H7 (cell line): Measurements from ENCODE around the gene UCHL5. TPM values are rescaled to one million over a fixed set of nuclear protein-coding genes. Genes with fewer than 3 reads are reported as not detected.
"Not testable (repeated sequence)": the region's sequence is repeated elsewhere in the genome, so short reads cannot be mapped to it uniquely, and the experiment has no call there.

ENCODE experiments used
- DNase-seq: peaks from one replicate; pipeline ENCODE4 v3.0.0; 2012
- H3K27me3 ChIP-seq: 2 replicates; pipeline ENCODE4 v1.6.0; 2011; ENCODE audit warnings: mild to moderate bottlenecking, low read length; ENCODE audit not compliant: control insufficient read depth, insufficient read depth
- H3K36me3 ChIP-seq: replicated peaks from 2 replicates; pipeline ENCODE4 v1.5.1; 2011; ENCODE audit warnings: low read length; ENCODE audit not compliant: control insufficient read depth, insufficient read depth
- H3K4me3 ChIP-seq: 2 replicates; pipeline ENCODE4 v1.5.1; 2011; ENCODE audit warnings: low read depth, mild to moderate bottlenecking, control low read depth, low read length, moderate library complexity; ENCODE audit not compliant: insufficient read depth
- total RNA-seq: library from RNA; depleted of rRNA; stranded (reverse); fragments of >200 nt; shearing (Covaris generic); gene quantifications from 2 replicates; pipeline ENCODE4 v1.2.3, GENCODE V29; 2014

UCHL5 gene
- total RNA-seq, 1 experiment from 2014 or later = 27.7 TPM

DNA sequence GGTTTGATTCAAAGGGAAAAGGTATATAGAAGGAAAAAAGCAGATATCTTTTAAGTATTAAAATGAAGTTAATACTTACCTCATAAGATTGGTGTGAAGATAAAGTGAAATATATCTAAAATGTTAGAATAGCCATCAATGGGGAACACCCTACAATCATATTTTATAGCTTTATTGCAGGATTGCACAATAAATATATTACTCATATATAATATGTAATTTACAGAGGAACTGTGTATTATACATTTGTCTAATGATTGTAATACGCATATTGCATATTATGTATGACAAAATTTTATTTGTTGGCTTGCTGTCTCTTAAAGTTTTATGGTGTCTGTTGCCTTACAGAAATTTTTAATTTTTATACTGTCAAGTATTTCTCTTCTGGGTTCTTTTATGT is 47.8 kb downstream of the UCHL5 start:
- Histone ChIP-seq H3K36me3 (no peaks in the 10 kb centered on the region), H3K4me3 (no peak overlapping the region), H3K27me3 (no peaks in the 10 kb centered on the region)
- no peak for DNase-seq

- Histone ChIP-seq H3K27me3 (no peaks in the 10 kb centered on the region), H3K36me3 (no peaks in the 10 kb centered on the region), H3K4me3 (no peak overlapping the region)
- no peak for DNase-seq
Measured at GRCh38 chr1:193009501-193009900, 49.7 kb downstream of the UCHL5 start.

GRCh38 chr1:193005785-193006184 is 53.4 kb downstream of the UCHL5 start:
- no peak overlapping the region for H3K4me3 ChIP-seq
- H3K27me3 ChIP-seq = no peaks in the 10 kb centered on the region
- no peaks in the 10 kb centered on the region for H3K36me3 ChIP-seq
- DNase-seq = no peak

DNA sequence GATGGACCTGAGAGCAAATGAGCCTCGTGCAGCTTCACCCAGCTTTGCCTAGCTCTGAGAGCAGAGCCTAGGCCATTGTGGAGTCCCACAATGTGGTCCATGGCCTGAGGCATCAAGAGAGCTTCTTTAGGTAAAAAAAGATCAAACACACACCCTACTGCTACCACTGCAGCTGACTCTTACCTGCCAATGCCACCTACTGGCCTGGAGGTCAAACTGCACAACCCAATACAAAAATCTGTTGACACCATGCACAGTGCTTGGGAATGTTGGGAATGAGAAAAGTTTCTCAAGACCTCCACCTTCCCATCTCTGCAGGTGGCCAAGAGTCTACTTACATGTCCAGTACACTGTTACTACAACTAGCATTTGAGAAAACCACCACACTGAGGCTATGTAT is 60.6 kb downstream of the UCHL5 start:
- Histone ChIP-seq H3K27me3 (no peaks in the 10 kb centered on the region), H3K4me3 (no peak overlapping the region), H3K36me3 (0 out of 2 replicates have a peak, but pooled peaks cover 1% of the 10 kb centered on the region)
- no peak for DNase-seq

DNA sequence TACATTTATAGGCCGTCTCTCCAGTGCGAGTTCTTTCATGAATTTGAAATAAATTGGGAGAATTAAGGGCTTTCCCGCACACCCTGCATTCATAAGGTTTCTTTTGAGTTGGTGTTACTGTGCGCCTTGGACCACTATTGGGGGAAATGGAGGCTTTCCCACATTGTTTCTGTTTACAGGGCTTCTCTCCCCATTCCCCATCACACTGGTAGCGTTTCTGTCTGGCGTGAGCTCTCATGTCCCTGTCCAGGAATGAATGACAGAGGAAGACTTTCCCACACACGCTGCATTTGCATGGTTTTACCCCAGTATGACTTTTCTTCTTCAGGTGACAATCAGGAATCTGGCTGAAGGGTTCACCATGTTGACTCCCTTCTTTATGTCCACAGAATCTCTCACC is 65.0 kb downstream of the UCHL5 start:
- no peak overlapping the region for H3K4me3 ChIP-seq
- H3K27me3 ChIP-seq = no peaks in the 10 kb centered on the region
- no peak for DNase-seq
- H3K36me3 ChIP-seq = 0 out of 2 replicates have a peak, but pooled peaks cover 1% of the 10 kb centered on the region

DNA sequence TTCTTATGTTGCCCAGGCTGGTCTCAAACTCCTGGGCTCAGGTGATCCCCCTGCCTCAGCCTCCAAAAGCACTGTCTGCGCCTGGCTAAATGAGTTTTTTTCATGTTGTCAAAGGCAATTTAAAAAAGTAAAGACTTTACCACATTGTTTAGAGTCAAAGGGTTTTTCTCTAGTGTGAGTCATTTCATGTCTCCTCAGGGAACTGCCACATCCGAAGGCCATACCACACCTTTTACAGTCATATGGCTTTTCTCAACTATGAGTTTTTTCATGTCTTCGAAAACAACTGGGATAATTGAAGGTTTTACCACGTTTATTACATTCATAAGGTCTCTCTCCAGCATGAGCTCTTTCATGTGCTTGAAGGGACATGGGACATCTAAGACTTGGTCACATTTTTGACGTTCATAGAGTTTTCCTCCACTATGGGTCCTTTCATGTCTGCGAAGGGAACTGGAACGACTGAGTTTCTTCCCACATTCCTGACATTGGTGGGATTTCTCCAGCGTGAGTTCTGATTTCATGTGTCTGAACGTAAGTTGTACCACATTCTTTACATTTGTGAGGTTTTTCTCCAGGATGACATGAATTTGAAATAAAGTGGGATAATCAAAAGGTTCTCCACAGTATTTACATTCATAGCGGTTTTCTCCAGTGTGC is 65.6 kb downstream of the UCHL5 start:
- Histone ChIP-seq H3K4me3 (no peak overlapping the region), H3K36me3 (0 out of 2 replicates have a peak, but pooled peaks cover 1% of the 10 kb centered on the region), H3K27me3 (no peaks in the 10 kb centered on the region)
- no peak for DNase-seq

GRCh38 chr1:192986748-192987334 is 72.3 kb downstream of the UCHL5 start:
- H3K27me3 ChIP-seq, DNase-seq, H3K4me3 ChIP-seq, H3K36me3 ChIP-seq: not testable (repeated sequence)

GRCh38 chr1:192986110-192986747 is 72.9 kb downstream of the UCHL5 start:
- no peak for DNase-seq
- Histone ChIP-seq H3K36me3 (no peaks in the 10 kb centered on the region), H3K27me3 (no peaks in the 10 kb centered on the region), H3K4me3 (no peak overlapping the region)

DNA sequence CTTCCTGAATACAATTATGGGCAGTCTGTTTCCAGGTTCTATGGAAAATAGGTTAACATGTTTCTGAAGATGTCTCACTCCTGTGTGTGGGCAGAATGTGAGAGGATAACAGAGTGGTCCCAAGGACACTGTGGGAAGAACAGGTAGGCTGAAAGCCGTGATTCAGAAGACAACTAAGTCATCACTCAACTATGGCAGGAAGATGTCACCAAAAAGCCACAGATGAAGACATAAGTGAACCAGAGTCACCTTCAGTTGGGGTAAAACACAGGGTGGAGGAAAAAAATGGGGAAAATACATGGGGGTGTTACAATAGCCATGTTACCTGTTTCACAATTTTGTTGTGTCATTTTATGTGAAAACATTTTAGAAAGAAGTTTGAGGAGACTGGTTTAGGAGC is 75.1 kb downstream of the UCHL5 start:
- Histone ChIP-seq H3K27me3 (no peaks in the 10 kb centered on the region), H3K4me3 (no peak overlapping the region), H3K36me3 (no peaks in the 10 kb centered on the region)
- no peak for DNase-seq

DNA sequence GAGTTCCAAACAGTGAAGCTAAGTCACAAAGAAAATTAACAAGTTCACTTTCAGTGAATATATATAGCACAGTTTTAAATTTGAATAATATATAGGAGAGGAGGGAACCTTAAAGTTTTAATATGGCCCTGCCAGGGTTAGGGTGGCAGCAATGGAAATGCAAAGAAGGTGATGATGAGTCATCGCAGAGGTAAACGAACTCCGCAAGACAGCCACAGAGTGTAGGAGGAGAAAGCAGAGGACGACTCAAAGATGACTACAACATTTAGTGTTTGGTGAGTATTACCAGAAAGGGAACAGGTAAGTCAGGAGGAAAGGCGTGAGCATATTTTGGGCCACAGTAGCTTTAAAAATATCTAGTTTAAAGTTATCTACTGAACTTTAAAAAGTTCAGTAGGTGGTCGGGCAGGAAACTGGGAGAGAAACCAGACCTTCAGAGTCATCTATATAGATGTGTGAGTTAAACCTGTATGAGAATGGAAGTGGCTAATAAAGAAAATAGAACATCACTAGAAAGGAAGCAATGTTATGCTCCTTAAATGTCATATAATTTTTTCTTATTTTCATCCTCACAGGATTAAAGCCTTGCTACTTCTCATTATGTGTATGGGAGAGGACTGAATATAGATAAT is 75.7 kb downstream of the UCHL5 start:
- no peaks in the 10 kb centered on the region for H3K36me3 ChIP-seq
- DNase-seq = no peak
- H3K27me3 ChIP-seq = no peaks in the 10 kb centered on the region
- no peak overlapping the region for H3K4me3 ChIP-seq

- H3K36me3 ChIP-seq = no peaks in the 10 kb centered on the region
- DNase-seq = no peak
- H3K27me3 ChIP-seq = no peaks in the 10 kb centered on the region
- H3K4me3 ChIP-seq = no peak overlapping the region
Measured at GRCh38 chr1:192980856-192981255, 78.3 kb downstream of the UCHL5 start.

- not testable (repeated sequence) for DNase-seq, H3K27me3 ChIP-seq, H3K36me3 ChIP-seq, H3K4me3 ChIP-seq
Measured at GRCh38 chr1:192980334-192980733, 78.8 kb downstream of the UCHL5 start.

- Histone ChIP-seq H3K4me3 (no peak overlapping the region), H3K36me3 (no peaks in the 10 kb centered on the region), H3K27me3 (no peaks in the 10 kb centered on the region)
- no peak for DNase-seq
Measured at GRCh38 chr1:192979542-192979941, 79.6 kb downstream of the UCHL5 start.

DNA sequence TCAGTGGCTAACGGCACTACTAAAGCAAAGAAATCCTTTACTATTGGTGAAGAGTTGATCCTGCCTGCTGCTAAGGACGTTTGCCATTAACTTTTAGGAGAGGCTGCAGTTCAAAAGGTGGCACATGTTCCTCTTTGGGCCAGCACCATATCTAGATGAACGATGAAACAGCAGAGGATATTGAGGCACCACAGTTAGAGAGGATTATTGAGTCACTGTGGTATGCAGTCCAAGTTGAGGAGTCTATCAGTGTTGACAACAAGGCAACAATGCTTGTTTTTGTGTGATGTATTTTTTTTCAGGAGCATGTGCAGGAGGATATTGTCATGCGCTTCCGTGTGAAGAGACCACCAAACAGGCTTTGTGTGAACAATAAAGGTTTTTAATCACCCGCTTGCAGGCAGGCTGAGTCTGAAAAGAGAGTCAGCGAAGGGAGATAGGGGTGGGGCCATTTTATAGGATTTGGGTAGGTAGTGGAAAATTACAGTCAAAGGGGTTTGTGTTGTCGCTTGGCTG is 80.9 kb downstream of the UCHL5 start:
- DNase-seq = no peak
- Histone ChIP-seq H3K4me3 (no peak overlapping the region), H3K27me3 (no peaks in the 10 kb centered on the region)

More for the DNA sequence above, 80.9 kb downstream of the UCHL5 start:
- H3K36me3 ChIP-seq = no peaks in the 10 kb centered on the region
